ENCODE data around the gene USP19.

DNA sequence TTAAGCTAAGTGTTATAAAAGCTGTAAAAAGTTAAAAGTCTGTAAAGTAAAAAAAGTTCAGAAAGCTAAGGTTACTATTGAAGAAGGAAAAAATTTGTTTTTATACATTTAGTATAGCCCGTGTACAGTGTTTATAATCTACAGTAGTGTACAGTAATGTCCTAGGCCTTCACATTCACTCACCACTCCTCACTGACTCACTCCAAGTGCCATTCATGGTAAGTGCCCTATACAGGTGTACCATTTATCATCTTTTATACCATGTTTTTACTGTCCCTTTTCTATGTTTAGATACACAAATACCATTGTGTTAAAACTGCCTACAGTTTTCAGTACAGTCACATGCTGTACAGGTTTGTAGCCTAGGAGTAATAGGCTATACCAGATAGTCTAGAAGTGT lies 36.7 kb upstream of the USP19 start:
- TF ChIP-seq CTCF (IDR thresholded peaks at IDR 0.05) (no peak), POLR2A (IDR thresholded peaks at IDR 0.05) (no peak)
